ENCODE results near the gene MRGPRE.
"Not testable (repeated sequence)": the region's sequence is repeated elsewhere in the genome, so short reads cannot be mapped to it uniquely, and the experiment has no call there.

Gene MRGPRE, protein sequence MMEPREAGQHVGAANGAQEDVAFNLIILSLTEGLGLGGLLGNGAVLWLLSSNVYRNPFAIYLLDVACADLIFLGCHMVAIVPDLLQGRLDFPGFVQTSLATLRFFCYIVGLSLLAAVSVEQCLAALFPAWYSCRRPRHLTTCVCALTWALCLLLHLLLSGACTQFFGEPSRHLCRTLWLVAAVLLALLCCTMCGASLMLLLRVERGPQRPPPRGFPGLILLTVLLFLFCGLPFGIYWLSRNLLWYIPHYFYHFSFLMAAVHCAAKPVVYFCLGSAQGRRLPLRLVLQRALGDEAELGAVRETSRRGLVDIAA

DNA sequence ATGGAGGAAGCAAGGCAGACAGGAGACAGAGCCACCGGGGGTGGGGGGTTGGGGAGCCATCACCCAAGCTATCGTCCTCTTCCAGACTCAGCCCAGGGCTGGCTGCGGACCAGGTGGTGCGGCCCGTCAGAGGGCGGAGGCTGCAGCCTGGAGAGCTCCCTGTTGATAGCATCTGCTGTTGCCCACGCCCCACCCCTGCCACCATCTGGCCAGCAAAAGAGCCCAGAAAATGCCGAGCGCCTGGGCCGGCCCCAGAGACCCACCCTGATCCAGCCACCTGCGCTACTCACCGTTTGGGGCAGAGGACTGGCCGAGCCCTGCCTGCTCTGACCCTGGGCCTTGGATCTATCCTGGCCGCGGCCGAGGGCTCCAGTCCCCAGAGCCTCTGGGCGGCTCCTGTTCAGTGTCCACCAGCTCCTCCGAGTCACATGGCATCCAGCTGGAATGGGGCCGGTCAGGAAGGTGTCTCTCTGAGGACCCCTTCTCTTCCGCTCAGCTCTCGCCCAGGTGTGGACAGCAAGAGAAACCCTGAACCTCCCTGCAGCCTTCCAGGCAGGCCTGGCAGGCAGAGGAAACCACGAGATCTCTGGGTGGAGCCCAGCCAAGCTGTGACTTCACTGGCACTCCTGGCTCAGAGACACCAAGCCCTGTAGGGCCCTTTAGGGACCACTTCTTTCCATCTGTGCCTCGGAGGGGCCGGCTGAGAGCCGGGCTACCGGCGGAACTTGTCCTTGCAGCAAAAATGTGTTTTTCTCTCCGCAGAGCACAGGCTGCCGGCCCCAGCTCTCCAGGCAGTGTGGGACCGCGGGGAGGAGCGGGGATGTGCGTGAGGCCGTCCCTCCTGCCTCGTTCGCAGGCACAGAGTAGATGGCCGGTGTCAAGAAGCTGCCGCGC lies at the start of gene MRGPRE:
Gene MRGPRE, minus strand, starts transcription at position 567 of the 894 bp plus-strand sequence. CDS start 3,618 bp downstream, outside the sequence.
- H3K4me3 ChIP-seq (ENCODE audit: low read length), result no peak within 1 kb of the TSS
- DNase-seq (ENCODE audit: low read depth), result peak; percentile 6
- no peak for TF ChIP-seq CTCF (IDR thresholded peaks at IDR 0.05; ENCODE audit: insufficient read depth, low read depth, low read length, missing control alignments)

GRCh38 chr11:3281146-3281545 lies 48.9 kb upstream of the MRGPRE start:
- DNase-seq (ENCODE audit: low read depth); H3K4me3 ChIP-seq (ENCODE audit: low read length): not testable (repeated sequence)

DNA sequence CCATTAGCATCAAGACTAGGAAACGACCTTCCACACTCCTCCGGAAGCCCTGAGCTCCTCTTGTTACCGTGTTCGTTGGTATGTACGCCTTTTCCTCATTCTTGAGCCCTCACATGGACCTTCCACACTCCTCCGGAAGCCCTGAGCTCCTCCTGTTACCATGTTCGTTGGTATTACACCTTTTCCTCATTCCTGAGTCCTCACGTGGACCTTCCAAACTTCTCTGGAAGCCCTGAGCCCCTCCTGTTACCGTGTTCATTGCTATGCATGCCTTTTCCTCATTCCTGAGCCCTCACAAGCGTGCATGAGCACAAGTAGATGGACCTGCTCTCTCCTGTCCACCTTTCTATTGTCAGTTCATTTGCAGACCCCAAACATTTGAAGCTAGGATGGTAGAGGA lies 48.4 kb upstream of the MRGPRE start:
- not testable (repeated sequence) for DNase-seq (ENCODE audit: low read depth); H3K4me3 ChIP-seq (ENCODE audit: low read length)

GRCh38 chr11:3278922-3279321 lies 46.7 kb upstream of the MRGPRE start:
- not testable (repeated sequence) for H3K4me3 ChIP-seq (ENCODE audit: low read length); DNase-seq (ENCODE audit: low read depth)

GRCh38 chr11:3273629-3274028 lies 41.4 kb upstream of the MRGPRE start:
- not testable (repeated sequence) for DNase-seq (ENCODE audit: low read depth); H3K4me3 ChIP-seq (ENCODE audit: low read length)

DNA sequence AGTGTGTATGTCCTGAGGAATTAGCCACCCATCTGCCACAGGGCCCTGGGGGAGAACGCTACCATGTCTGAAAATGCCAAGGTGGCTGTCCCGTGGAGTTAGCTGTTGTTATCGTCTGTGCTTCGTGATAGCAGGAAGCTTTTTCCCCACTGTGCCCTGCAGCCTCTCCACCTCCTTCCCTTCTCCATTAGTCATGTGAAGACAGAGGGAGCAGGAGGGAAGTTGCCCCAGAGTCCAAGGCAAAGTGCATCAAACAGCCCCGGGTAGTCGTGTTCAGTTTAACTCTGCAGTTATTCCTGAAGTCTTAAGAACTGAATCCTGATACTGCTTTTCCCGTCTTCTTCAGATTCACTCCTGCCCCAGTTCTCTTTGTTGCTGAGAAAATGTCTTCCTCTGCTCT lies 30.3 kb upstream of the MRGPRE start:
- not testable (repeated sequence) for H3K4me3 ChIP-seq (ENCODE audit: low read length); DNase-seq (ENCODE audit: low read depth)

- DNase-seq (ENCODE audit: low read depth); H3K4me3 ChIP-seq (ENCODE audit: low read length): not testable (repeated sequence)
These were observed 29.6 kb upstream of the MRGPRE start for GRCh38 chr11:3261831-3262230.

DNA sequence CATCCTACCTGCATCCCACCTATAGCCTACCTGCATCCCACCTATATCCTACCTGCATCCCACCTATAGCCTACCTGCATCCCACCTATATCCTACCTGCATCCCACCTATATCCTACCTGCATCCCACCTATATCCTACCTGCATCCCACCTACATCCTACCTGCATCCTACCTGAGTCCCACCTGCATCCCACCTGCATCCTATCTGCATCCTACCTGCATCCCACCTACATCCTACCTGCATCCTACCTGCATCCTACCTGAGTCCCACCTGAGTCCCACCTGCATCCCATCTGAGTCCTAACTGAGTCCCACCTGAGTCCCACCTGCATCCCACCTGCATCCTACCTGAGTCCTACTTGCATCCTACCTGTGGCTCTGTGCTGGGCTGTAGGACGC lies 25.3 kb upstream of the MRGPRE start:
- DNase-seq (ENCODE audit: low read depth); H3K4me3 ChIP-seq (ENCODE audit: low read length): not testable (repeated sequence)

- not testable (repeated sequence) for H3K4me3 ChIP-seq (ENCODE audit: low read length); DNase-seq (ENCODE audit: low read depth)
These were observed 23.0 kb upstream of the MRGPRE start for GRCh38 chr11:3255241-3255640.

DNA sequence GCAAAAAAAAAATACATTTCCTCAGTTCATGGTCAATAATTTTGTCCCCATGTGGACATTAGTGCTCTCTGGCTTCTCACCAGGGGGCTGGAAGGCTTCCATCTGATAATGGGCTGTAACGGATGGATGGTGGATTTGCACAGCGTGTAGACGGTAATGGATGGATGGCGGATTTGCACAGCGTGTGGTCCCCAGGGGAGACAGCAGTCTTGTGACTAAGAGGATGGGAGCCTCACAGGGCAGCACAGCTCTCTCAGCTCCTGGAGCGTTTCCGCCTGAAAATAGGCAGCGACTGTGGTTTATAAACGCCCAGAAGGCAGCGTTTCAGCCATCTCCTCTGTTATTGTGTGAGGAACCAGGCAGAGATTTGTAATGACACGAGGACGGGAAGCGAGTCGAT lies 22.6 kb upstream of the MRGPRE start:
- H3K4me3 ChIP-seq (ENCODE audit: low read length); DNase-seq (ENCODE audit: low read depth): not testable (repeated sequence)

DNA sequence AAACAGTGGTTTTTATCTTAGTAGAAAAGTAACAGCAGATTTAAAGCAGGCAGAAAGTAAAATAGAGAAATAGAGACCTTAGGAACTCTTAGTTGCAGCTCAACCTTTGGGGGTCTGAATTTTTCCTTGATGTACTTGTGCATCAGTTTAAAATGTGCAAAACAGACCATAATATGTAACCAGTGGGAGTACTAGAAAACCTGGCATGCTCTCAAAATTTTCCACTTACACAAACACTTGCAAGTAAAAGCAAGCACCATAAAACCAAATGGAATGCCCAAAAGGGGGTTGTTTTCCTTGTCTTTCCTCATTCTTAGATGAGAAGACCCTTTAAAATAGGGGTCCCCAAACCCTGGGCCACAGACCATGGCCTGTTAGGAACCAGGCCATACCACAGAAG lies 12.9 kb upstream of the MRGPRE start:
- H3K4me3 ChIP-seq (ENCODE audit: low read length), result no peak overlapping the region
- DNase-seq (ENCODE audit: low read depth), result no peak
- TF ChIP-seq CTCF (IDR thresholded peaks at IDR 0.05; ENCODE audit: insufficient read depth, low read depth, low read length, missing control alignments), result no peak

DNA sequence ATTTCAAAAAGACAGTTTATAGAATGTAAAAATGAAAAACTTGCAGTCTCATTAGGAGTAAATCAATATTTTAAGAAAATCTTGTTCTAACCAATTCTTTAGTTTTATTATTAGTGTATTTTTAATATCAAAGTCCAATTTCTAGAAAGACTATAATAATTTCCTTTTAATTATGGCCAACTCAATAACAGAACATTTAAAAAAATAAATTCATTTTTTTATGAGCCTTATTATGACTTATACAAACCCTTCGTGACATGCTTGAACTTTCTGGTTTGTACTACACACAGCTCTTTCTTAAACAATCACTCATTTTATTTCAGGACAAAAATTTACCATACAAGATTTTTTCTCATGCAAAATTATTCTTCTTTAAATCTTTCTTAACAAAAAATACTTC lies 11.7 kb upstream of the MRGPRE start:
- no peak for TF ChIP-seq CTCF (IDR thresholded peaks at IDR 0.05; ENCODE audit: insufficient read depth, low read depth, low read length, missing control alignments)
- H3K4me3 ChIP-seq (ENCODE audit: low read length), result no peak overlapping the region
- no peak for DNase-seq (ENCODE audit: low read depth)

All from epithelial cell of esophagus (primary cell).